Glutamatergic neuron (in vitro differentiated cells): Measurements from ENCODE around the gene SUCLG2. TPM values are rescaled to one million over a fixed set of nuclear protein-coding genes. Genes with fewer than 3 reads are reported as not detected.
A peak's percentile ranks its signal among the peaks of the same experiment; 100 is the strongest.
"Not testable (repeated sequence)": the region's sequence is repeated elsewhere in the genome, so short reads cannot be mapped to it uniquely, and the experiment has no call there.

Source experiments
- DNase-seq: peaks from one replicate; pipeline ENCODE4 v3.0.0; 2022
- H3K27ac Mint-ChIP-seq: one replicate; pipeline ENCODE4 v1.8.0; 2020; ENCODE audit warnings: mild to moderate bottlenecking, mixed read lengths, inconsistent platforms; ENCODE audit not compliant: unreplicated experiment
- H3K27me3 Mint-ChIP-seq: one replicate; pipeline ENCODE4 v1.8.0; 2020; ENCODE audit warnings: mild to moderate bottlenecking, moderate library complexity, mixed read lengths, inconsistent platforms; ENCODE audit not compliant: unreplicated experiment
- H3K36me3 Mint-ChIP-seq: one replicate; pipeline ENCODE4 v1.8.0; 2020; ENCODE audit warnings: mild to moderate bottlenecking, mixed read lengths, inconsistent platforms; ENCODE audit not compliant: unreplicated experiment
- H3K4me1 Mint-ChIP-seq: one replicate; pipeline ENCODE4 v1.8.0; 2020; ENCODE audit warnings: mild to moderate bottlenecking, low read depth, mixed read lengths, inconsistent platforms; ENCODE audit not compliant: unreplicated experiment
- H3K4me3 Mint-ChIP-seq: one replicate; pipeline ENCODE4 v1.8.0; 2020; ENCODE audit warnings: mild to moderate bottlenecking, mixed read lengths, inconsistent platforms; ENCODE audit not compliant: unreplicated experiment
- H3K9me3 Mint-ChIP-seq: one replicate; pipeline ENCODE4 v1.8.0; 2020; ENCODE audit warnings: mild to moderate bottlenecking, moderate library complexity, mixed read lengths, inconsistent platforms; ENCODE audit not compliant: unreplicated experiment
- CTCF ChIP-seq: fragments of 200-600 bp; sonication (generic); IDR thresholded peaks from one replicate; pipeline ENCODE4 v1.5.0; 2021; ENCODE audit not compliant: partially characterized antibody, unreplicated experiment
- total RNA-seq: library from RNA; stranded (reverse); fragmentation: NEBNext Ultra II Directional; extraction: Animal tissue kit (Norgen Biotek cat#: 25700); gene quantifications from one replicate; pipeline ENCODE4 v1.2.1, GENCODE V29; 2021; ENCODE audit not compliant: unreplicated experiment

SUCLG2 gene
- total RNA-seq, 1 donor from 2014 or later = 4.3 TPM

GRCh38 chr3:67557848-67558355, 96.5 kb downstream of the SUCLG2 start:
- Mint-ChIP-seq H3K27ac (peak overlapping the region; percentile 35), H3K36me3 (no peaks in the 10 kb centered on the region), H3K9me3 (peaks cover 2% of the 10 kb centered on the region), H3K27me3 (peaks cover 5% of the 10 kb centered on the region), H3K4me1 (peaks cover 12% of the 10 kb centered on the region), H3K4me3 (no peak overlapping the region)
- no peak for DNase-seq
- TF ChIP-seq CTCF = no peak

- no peak overlapping the region for H3K4me3 Mint-ChIP-seq
- peaks cover 2% of the 10 kb centered on the region for H3K4me1 Mint-ChIP-seq
- DNase-seq = no peak
- H3K27me3 Mint-ChIP-seq = no peaks in the 10 kb centered on the region
- no peak overlapping the region for H3K27ac Mint-ChIP-seq
- H3K36me3 Mint-ChIP-seq = no peaks in the 10 kb centered on the region
- H3K9me3 Mint-ChIP-seq = no peaks in the 10 kb centered on the region
- no peak for TF ChIP-seq CTCF
Measured at GRCh38 chr3:67551361-67552016, 102.9 kb downstream of the SUCLG2 start.

- DNase-seq = no peak
- TF ChIP-seq CTCF = no peak
- Mint-ChIP-seq H3K27me3 (no peaks in the 10 kb centered on the region), H3K36me3 (no peaks in the 10 kb centered on the region), H3K4me1 (no peaks in the 10 kb centered on the region), H3K4me3 (no peak overlapping the region), H3K27ac (no peak overlapping the region), H3K9me3 (no peaks in the 10 kb centered on the region)
Measured at GRCh38 chr3:67550541-67550940, 103.9 kb downstream of the SUCLG2 start.

GRCh38 chr3:67542502-67543250, 111.7 kb downstream of the SUCLG2 start:
- H3K27ac Mint-ChIP-seq, H3K27me3 Mint-ChIP-seq, H3K9me3 Mint-ChIP-seq, H3K36me3 Mint-ChIP-seq, DNase-seq, H3K4me1 Mint-ChIP-seq, H3K4me3 Mint-ChIP-seq: not testable (repeated sequence)

GRCh38 chr3:67540198-67540894, 114.1 kb downstream of the SUCLG2 start:
- Mint-ChIP-seq H3K4me3 (no peak overlapping the region), H3K27me3 (no peaks in the 10 kb centered on the region), H3K4me1 (no peaks in the 10 kb centered on the region), H3K27ac (no peak overlapping the region), H3K36me3 (no peaks in the 10 kb centered on the region), H3K9me3 (no peaks in the 10 kb centered on the region)
- no peak for TF ChIP-seq CTCF
- no peak for DNase-seq

- H3K9me3 Mint-ChIP-seq, H3K4me3 Mint-ChIP-seq, H3K4me1 Mint-ChIP-seq, DNase-seq, H3K36me3 Mint-ChIP-seq, H3K27ac Mint-ChIP-seq, H3K27me3 Mint-ChIP-seq: not testable (repeated sequence)
Measured at GRCh38 chr3:67537203-67537602, 117.2 kb downstream of the SUCLG2 start.
